Stomach (tissue), 4 donors: Measurements from ENCODE around the gene SLC12A7.

Experiments used
- CTCF ChIP-seq, 7 experiments: fragments of 450-650 bp in 4 of 7; fragments of 200-600 bp in 3 of 7; sonication (generic) in 3 of 7; IDR thresholded peaks; one replicate each; pipeline ENCODE4 v1.5.1; 2016 to 2019; ENCODE audit warnings: antibody characterized with exemption in 7 of 7, control low read depth in 2 of 7, mild to moderate bottlenecking in 1 of 7
- EP300 ChIP-seq: sonication (generic); formaldehyde crosslinking; IDR thresholded peaks from one replicate; pipeline ENCODE4 v1.6.1; 2017; ENCODE audit warnings: antibody characterized with exemption
- POLR2A ChIP-seq, 4 donors: fragments of 450-650 bp; IDR thresholded peaks; one replicate each; pipeline ENCODE4 v1.6.1; 2016; ENCODE audit warnings: antibody characterized with exemption in 4 of 4, control low read depth in 2 of 4, mild to moderate bottlenecking in 1 of 4, moderate library complexity in 1 of 4
- POLR2AphosphoS5 ChIP-seq, 3 donors: sonication (generic); formaldehyde crosslinking; IDR thresholded peaks; one replicate each; pipeline ENCODE4 v1.6.1; 2016; ENCODE audit warnings: antibody characterized with exemption in 3 of 3

- no peak for TF ChIP-seq CTCF (IDR thresholded peaks at IDR 0.05)
- no peak for TF ChIP-seq POLR2AphosphoS5 (IDR thresholded peaks at IDR 0.05)
- TF ChIP-seq EP300: no peak
- no peak for TF ChIP-seq POLR2A (IDR thresholded peaks at IDR 0.05)
These were observed 26.5 kb downstream of the SLC12A7 start for GRCh38 chr5:1085391-1085790.
